Immature natural killer cell (primary cell): Measurements from ENCODE around the gene TMCO2. TPM values are rescaled to one million over a fixed set of nuclear protein-coding genes. Genes with fewer than 3 reads are reported as not detected.

Experiments
- DNase-seq, 3 donors: peaks; one replicate each; pipeline ENCODE4 v3.0.0; 2022; ENCODE audit warnings: mixed read lengths in 1 of 3
- H3K27ac Mint-ChIP-seq, 6 donors: one replicate each; pipeline ENCODE4 v1.8.0; 2020; ENCODE audit warnings: mixed read lengths in 6 of 6, mild to moderate bottlenecking in 5 of 6, inconsistent platforms in 4 of 6, moderate library complexity in 3 of 6
- H3K27me3 Mint-ChIP-seq, 3 donors: one replicate each; pipeline ENCODE4 v1.8.0; 2020 to 2021; ENCODE audit warnings: low read depth in 3 of 3, mild to moderate bottlenecking in 3 of 3, mixed read lengths in 3 of 3, moderate library complexity in 3 of 3, inconsistent platforms in 1 of 3
- H3K36me3 Mint-ChIP-seq, 3 donors: one replicate each; pipeline ENCODE4 v1.8.0; 2020; ENCODE audit warnings: mixed read lengths in 3 of 3, inconsistent platforms in 2 of 3, mild to moderate bottlenecking in 2 of 3
- H3K4me1 Mint-ChIP-seq, 2 donors: one replicate each; pipeline ENCODE4 v1.8.0; 2020; ENCODE audit warnings: inconsistent platforms in 2 of 2, mild to moderate bottlenecking in 2 of 2, mixed read lengths in 2 of 2, moderate library complexity in 1 of 2
- H3K4me3 Mint-ChIP-seq, 5 donors: one replicate each; pipeline ENCODE4 v1.8.0; 2020; ENCODE audit warnings: mild to moderate bottlenecking in 5 of 5, mixed read lengths in 5 of 5, inconsistent platforms in 3 of 5, moderate library complexity in 3 of 5
- H3K9me3 Mint-ChIP-seq, 6 donors: one replicate each; pipeline ENCODE4 v1.8.0; 2020; ENCODE audit warnings: mild to moderate bottlenecking in 6 of 6, mixed read lengths in 6 of 6, inconsistent platforms in 4 of 6, moderate library complexity in 3 of 6
- polyA plus RNA-seq, 3 donors: library from polyadenylated mRNA; unstranded; fragments of 300-500 nt; fragmentation: Illumina TruSeq; gene quantifications; one replicate each; pipeline ENCODE4 v1.2.3, GENCODE V29; 2021

Gene TMCO2
- polyA plus RNA-seq, 3 donors from 2014 or later, result not detected

GRCh38 chr1:40266786-40267535, 19.2 kb downstream of the TMCO2 start:
- Mint-ChIP-seq H3K36me3 (peaks cover 17 to 43% (median 38%) of the 10 kb centered on the region in 3 donors), H3K9me3 (no peaks in the 10 kb centered on the region), H3K4me3 (no peak overlapping the region), H3K4me1 (peaks cover 9 to 34% of the 10 kb centered on the region in 2 donors), H3K27me3 (no peaks in the 10 kb centered on the region), H3K27ac (no peak overlapping the region)
- DNase-seq, result no peak

GRCh38 chr1:40267767-40268187, 20.0 kb downstream of the TMCO2 start:
- Mint-ChIP-seq H3K4me3 (no peak overlapping the region), H3K27ac (no peak overlapping the region), H3K9me3 (no peaks in the 10 kb centered on the region), H3K27me3 (no peaks in the 10 kb centered on the region), H3K4me1 (peaks cover 6 to 26% of the 10 kb centered on the region in 2 donors), H3K36me3 (peaks cover 21 to 44% (median 35%) of the 10 kb centered on the region in 3 donors)
- DNase-seq, result no peak

GRCh38 chr1:40268211-40268610, 20.5 kb downstream of the TMCO2 start:
- DNase-seq, result no peak

GRCh38 chr1:40270152-40270834, 22.6 kb downstream of the TMCO2 start:
- Mint-ChIP-seq H3K4me3 (no peak overlapping the region), H3K4me1 (peaks cover 0 to 11% of the 10 kb centered on the region in 2 donors), H3K36me3 (peaks cover 26 to 45% (median 29%) of the 10 kb centered on the region in 3 donors), H3K27me3 (peaks cover 0 to 2% (median 0%) of the 10 kb centered on the region in 3 donors), H3K9me3 (no peaks in the 10 kb centered on the region), H3K27ac (peak overlapping the region in 3 of 6 donors; percentile 18 to 28 (median 20))
- no peak for DNase-seq

More at GRCh38 chr1:40268211-40268610, 20.5 kb downstream of the TMCO2 start:
- Mint-ChIP-seq H3K36me3 (peaks cover 24 to 43% (median 31%) of the 10 kb centered on the region in 3 donors), H3K27ac (no peak overlapping the region), H3K27me3 (no peaks in the 10 kb centered on the region), H3K4me1 (peaks cover 2 to 21% of the 10 kb centered on the region in 2 donors), H3K9me3 (no peaks in the 10 kb centered on the region), H3K4me3 (no peak overlapping the region)

GRCh38 chr1:40272653-40273213, 25.0 kb downstream of the TMCO2 start:
- H3K4me3 Mint-ChIP-seq, result no peak overlapping the region
- peaks cover 0 to 2% (median 0%) of the 10 kb centered on the region in 3 donors for H3K27me3 Mint-ChIP-seq
- no peak for DNase-seq
- peak overlapping the region in 1 of 6 donors; percentile 24 for H3K27ac Mint-ChIP-seq
- peaks cover 22 to 49% (median 30%) of the 10 kb centered on the region in 3 donors for H3K36me3 Mint-ChIP-seq
- H3K4me1 Mint-ChIP-seq, result no peaks in the 10 kb centered on the region
- no peaks in the 10 kb centered on the region for H3K9me3 Mint-ChIP-seq

- DNase-seq, result no peak
- Mint-ChIP-seq H3K36me3 (peaks cover 22 to 41% (median 23%) of the 10 kb centered on the region in 3 donors), H3K27ac (no peak overlapping the region), H3K27me3 (peaks cover 0 to 2% (median 0%) of the 10 kb centered on the region in 3 donors), H3K4me3 (no peak overlapping the region), H3K9me3 (no peaks in the 10 kb centered on the region), H3K4me1 (no peaks in the 10 kb centered on the region)
These were observed 25.9 kb downstream of the TMCO2 start for GRCh38 chr1:40273547-40274166.

- Mint-ChIP-seq H3K36me3 (peaks cover 22 to 42% (median 23%) of the 10 kb centered on the region in 3 donors), H3K4me3 (no peak overlapping the region), H3K9me3 (no peaks in the 10 kb centered on the region), H3K4me1 (no peaks in the 10 kb centered on the region), H3K27ac (no peak overlapping the region), H3K27me3 (peaks cover 0 to 2% (median 0%) of the 10 kb centered on the region in 3 donors)
- DNase-seq, result no peak
These were observed 26.6 kb downstream of the TMCO2 start for GRCh38 chr1:40274331-40274730.

GRCh38 chr1:40276122-40276521, 28.4 kb downstream of the TMCO2 start:
- Mint-ChIP-seq H3K4me1 (peaks cover 0 to 2% of the 10 kb centered on the region in 2 donors), H3K4me3 (no peak overlapping the region), H3K27me3 (peaks cover 0 to 2% (median 0%) of the 10 kb centered on the region in 3 donors), H3K27ac (peak overlapping the region in 2 of 6 donors; percentile 21 to 23), H3K36me3 (peaks cover 13 to 42% (median 22%) of the 10 kb centered on the region in 3 donors), H3K9me3 (no peaks in the 10 kb centered on the region)
- DNase-seq, result no peak

- no peak overlapping the region for H3K4me3 Mint-ChIP-seq
- no peaks in the 10 kb centered on the region for H3K9me3 Mint-ChIP-seq
- no peak overlapping the region for H3K27ac Mint-ChIP-seq
- no peaks in the 10 kb centered on the region for H3K27me3 Mint-ChIP-seq
- peaks cover 5 to 25% (median 9%) of the 10 kb centered on the region in 3 donors for H3K36me3 Mint-ChIP-seq
- H3K4me1 Mint-ChIP-seq, result peaks cover 0 to 5% of the 10 kb centered on the region in 2 donors
- DNase-seq, result no peak
These were observed 34.1 kb downstream of the TMCO2 start for GRCh38 chr1:40281853-40282252.

- Mint-ChIP-seq H3K4me1 (no peaks in the 10 kb centered on the region), H3K9me3 (no peaks in the 10 kb centered on the region), H3K27ac (peak overlapping the region in 3 of 6 donors; percentile 12 to 40 (median 37)), H3K27me3 (peaks cover 0 to 5% (median 0%) of the 10 kb centered on the region in 3 donors), H3K36me3 (peaks cover 15 to 40% (median 31%) of the 10 kb centered on the region in 3 donors), H3K4me3 (no peak overlapping the region)
- no peak for DNase-seq
These were observed 43.6 kb downstream of the TMCO2 start for GRCh38 chr1:40291293-40291692.

GRCh38 chr1:40299366-40300248, 51.9 kb downstream of the TMCO2 start:
- H3K4me3 Mint-ChIP-seq, result no peak overlapping the region
- no peaks in the 10 kb centered on the region for H3K36me3 Mint-ChIP-seq
- H3K27me3 Mint-ChIP-seq, result peaks cover 0 to 2% (median 0%) of the 10 kb centered on the region in 3 donors
- no peak overlapping the region for H3K27ac Mint-ChIP-seq
- H3K9me3 Mint-ChIP-seq, result no peaks in the 10 kb centered on the region
- DNase-seq, result no peak
- no peaks in the 10 kb centered on the region for H3K4me1 Mint-ChIP-seq

- Mint-ChIP-seq H3K4me1 (no peaks in the 10 kb centered on the region), H3K27ac (no peak overlapping the region), H3K4me3 (no peak overlapping the region), H3K27me3 (peaks cover 0 to 4% (median 0%) of the 10 kb centered on the region in 3 donors), H3K36me3 (no peaks in the 10 kb centered on the region), H3K9me3 (no peaks in the 10 kb centered on the region)
- DNase-seq, result no peak
These were observed 52.5 kb downstream of the TMCO2 start for GRCh38 chr1:40300249-40300567.

GRCh38 chr1:40300651-40301050, 52.9 kb downstream of the TMCO2 start:
- no peak for DNase-seq
- H3K27ac Mint-ChIP-seq, result no peak overlapping the region
- H3K4me3 Mint-ChIP-seq, result no peak overlapping the region
- no peaks in the 10 kb centered on the region for H3K9me3 Mint-ChIP-seq
- H3K36me3 Mint-ChIP-seq, result no peaks in the 10 kb centered on the region
- peaks cover 0 to 4% (median 0%) of the 10 kb centered on the region in 3 donors for H3K27me3 Mint-ChIP-seq
- H3K4me1 Mint-ChIP-seq, result no peaks in the 10 kb centered on the region
